Peyer's patch (tissue), 4 donors: ENCODE data around the gene FCSK. TPM values are rescaled to one million over a fixed set of nuclear protein-coding genes. Genes with fewer than 3 reads are reported as not detected.

Experiments
- DNase-seq, 3 donors: peaks; one replicate each; pipeline ENCODE4 v3.0.0-alpha.2; 2017 to 2019
- H3K27ac ChIP-seq, 4 donors: fragments of 200-600 bp; sonication (generic); one replicate each; pipeline ENCODE4 v1.5.1; 2016 to 2019
- H3K27me3 ChIP-seq, 2 donors: fragments of 200-600 bp; sonication (generic); one replicate each; pipeline ENCODE4 v1.5.1; 2019
- H3K36me3 ChIP-seq, 3 donors: fragments of 200-600 bp; sonication (generic); one replicate each; pipeline ENCODE4 v1.5.1; 2016 to 2019
- H3K4me1 ChIP-seq, 4 donors: fragments of 200-600 bp; sonication (generic); one replicate each; pipeline ENCODE4 v1.5.1; 2016 to 2019
- H3K4me3 ChIP-seq, 4 donors: fragments of 200-600 bp; sonication (generic); 1 replicate in 3 of 4; 2 replicates in 1 of 4; pipeline ENCODE4 v1.5.1; 2016 to 2019; ENCODE audit warnings: mild to moderate bottlenecking in 1 of 4
- H3K9me3 ChIP-seq, 4 donors: fragments of 200-600 bp; sonication (generic); one replicate each; pipeline ENCODE4 v1.5.1; 2016 to 2019; ENCODE audit warnings: mild to moderate bottlenecking in 1 of 4
- POLR2A ChIP-seq, 2 donors: fragments of 450-650 bp; IDR thresholded peaks; one replicate each; pipeline ENCODE4 v1.5.1; 2017; ENCODE audit warnings: antibody characterized with exemption in 2 of 2, mild to moderate bottlenecking in 2 of 2, moderate library complexity in 2 of 2
- total RNA-seq, 4 donors: library from RNA; depleted of rRNA; stranded (reverse); fragments of >200 nt; gene quantifications; one replicate each; pipeline ENCODE4 v1.1.0, GENCODE V29; 2016
- TF ChIP-seq, protein P1 (sequence below), 6 experiments: fragments of 450-650 bp in 4 of 6; fragments of 200-600 bp in 2 of 6; sonication (generic) in 1 of 6; IDR thresholded peaks; one replicate each; pipeline ENCODE4 v1.5.1; 2017 to 2019; ENCODE audit warnings: antibody characterized with exemption in 6 of 6, mild to moderate bottlenecking in 3 of 6, moderate library complexity in 1 of 6

The FCSK gene
- total RNA-seq, 4 donors from 2014 or later, result 32.2 to 127 (median 52.9) TPM

DNA sequence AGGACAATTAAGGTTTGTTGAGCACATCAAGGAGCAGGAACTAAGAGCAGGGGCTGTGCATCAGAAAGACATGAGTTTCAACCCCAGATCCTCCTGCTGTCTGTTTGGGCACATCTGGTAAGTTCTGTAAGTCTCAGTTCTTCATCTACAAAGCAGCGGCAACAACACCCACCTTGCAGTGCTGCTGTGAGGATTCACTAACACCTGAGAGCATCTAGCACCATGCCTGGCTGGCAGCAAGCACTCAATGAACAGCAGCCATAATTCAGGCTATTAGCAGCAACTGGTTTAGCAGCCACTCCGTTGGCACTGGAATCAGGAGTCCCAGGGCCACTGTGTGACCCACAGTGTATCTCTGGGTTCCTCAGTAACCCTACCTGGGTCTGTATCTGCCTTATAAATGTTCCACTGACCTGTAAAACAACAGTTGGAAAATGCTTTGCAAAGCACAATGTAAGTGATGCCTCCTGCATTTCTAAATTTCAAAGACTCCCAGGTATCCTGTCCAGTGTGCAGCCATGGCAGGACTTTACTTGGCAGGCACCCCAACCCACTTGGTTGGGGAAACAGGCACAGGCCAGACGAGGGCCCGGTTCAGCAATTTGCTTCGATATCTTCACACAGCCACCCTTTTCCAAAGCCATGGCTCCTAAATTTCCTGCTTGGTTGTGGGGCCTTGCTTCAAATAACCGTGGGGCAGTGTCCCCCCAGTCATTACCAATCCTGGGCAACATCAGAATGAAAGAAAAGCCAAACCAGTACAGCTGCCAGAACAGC, 19.7 kb upstream of the FCSK start:
- Histone ChIP-seq H3K4me1 (peaks cover 3 to 70% (median 44%) of the 10 kb centered on the region in 4 donors), H3K27me3 (no peaks in the 10 kb centered on the region), H3K36me3 (no peaks in the 10 kb centered on the region), H3K27ac (no peak overlapping the region), H3K9me3 (no peaks in the 10 kb centered on the region), H3K4me3 (no peak overlapping the region)
- no peak for DNase-seq
- TF ChIP-seq, protein P1, sequence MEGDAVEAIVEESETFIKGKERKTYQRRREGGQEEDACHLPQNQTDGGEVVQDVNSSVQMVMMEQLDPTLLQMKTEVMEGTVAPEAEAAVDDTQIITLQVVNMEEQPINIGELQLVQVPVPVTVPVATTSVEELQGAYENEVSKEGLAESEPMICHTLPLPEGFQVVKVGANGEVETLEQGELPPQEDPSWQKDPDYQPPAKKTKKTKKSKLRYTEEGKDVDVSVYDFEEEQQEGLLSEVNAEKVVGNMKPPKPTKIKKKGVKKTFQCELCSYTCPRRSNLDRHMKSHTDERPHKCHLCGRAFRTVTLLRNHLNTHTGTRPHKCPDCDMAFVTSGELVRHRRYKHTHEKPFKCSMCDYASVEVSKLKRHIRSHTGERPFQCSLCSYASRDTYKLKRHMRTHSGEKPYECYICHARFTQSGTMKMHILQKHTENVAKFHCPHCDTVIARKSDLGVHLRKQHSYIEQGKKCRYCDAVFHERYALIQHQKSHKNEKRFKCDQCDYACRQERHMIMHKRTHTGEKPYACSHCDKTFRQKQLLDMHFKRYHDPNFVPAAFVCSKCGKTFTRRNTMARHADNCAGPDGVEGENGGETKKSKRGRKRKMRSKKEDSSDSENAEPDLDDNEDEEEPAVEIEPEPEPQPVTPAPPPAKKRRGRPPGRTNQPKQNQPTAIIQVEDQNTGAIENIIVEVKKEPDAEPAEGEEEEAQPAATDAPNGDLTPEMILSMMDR (IDR thresholded peaks at IDR 0.05), result no peak
- no peak for TF ChIP-seq POLR2A (IDR thresholded peaks at IDR 0.05)

DNA sequence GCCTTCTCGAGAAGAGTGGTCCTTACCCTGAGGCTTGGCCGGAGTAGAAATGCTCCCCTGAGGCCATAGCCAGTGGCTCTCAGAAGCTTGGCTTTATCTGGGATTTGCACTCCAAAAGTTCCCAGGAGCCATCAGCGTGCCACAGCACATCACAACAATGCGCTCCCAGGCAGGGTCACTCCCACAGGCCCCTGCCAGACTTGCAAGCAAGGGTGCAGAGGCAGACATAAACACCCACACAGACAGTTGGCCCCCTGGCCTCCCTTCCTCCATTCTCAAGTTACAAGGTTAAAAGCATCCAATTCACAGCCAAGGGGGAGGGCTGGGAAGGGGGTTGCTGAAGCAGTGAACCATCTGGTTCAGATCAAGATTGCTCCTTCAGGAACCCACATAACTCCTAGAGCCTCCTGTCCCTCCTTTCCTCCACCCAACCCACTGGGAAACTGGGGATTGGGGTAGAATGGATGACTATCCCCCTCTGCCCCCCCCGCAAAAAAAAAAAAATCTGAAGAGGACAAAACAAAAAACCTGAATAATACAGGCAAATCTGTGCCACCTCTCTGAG, 17.3 kb upstream of the FCSK start:
- H3K4me3 ChIP-seq, result peak overlapping the region in 1 of 4 donors; percentile 97
- H3K9me3 ChIP-seq, result no peaks in the 10 kb centered on the region
- no peak for DNase-seq
- H3K27me3 ChIP-seq, result no peaks in the 10 kb centered on the region
- no peak for TF ChIP-seq POLR2A (IDR thresholded peaks at IDR 0.05)
- TF ChIP-seq, protein P1 (IDR thresholded peaks at IDR 0.05), result no peak
- H3K27ac ChIP-seq, result peak overlapping the region in 1 of 4 donors; percentile 75
- peaks cover 0 to 51% (median 24%) of the 10 kb centered on the region in 4 donors for H3K4me1 ChIP-seq
- H3K36me3 ChIP-seq, result no peaks in the 10 kb centered on the region

DNA sequence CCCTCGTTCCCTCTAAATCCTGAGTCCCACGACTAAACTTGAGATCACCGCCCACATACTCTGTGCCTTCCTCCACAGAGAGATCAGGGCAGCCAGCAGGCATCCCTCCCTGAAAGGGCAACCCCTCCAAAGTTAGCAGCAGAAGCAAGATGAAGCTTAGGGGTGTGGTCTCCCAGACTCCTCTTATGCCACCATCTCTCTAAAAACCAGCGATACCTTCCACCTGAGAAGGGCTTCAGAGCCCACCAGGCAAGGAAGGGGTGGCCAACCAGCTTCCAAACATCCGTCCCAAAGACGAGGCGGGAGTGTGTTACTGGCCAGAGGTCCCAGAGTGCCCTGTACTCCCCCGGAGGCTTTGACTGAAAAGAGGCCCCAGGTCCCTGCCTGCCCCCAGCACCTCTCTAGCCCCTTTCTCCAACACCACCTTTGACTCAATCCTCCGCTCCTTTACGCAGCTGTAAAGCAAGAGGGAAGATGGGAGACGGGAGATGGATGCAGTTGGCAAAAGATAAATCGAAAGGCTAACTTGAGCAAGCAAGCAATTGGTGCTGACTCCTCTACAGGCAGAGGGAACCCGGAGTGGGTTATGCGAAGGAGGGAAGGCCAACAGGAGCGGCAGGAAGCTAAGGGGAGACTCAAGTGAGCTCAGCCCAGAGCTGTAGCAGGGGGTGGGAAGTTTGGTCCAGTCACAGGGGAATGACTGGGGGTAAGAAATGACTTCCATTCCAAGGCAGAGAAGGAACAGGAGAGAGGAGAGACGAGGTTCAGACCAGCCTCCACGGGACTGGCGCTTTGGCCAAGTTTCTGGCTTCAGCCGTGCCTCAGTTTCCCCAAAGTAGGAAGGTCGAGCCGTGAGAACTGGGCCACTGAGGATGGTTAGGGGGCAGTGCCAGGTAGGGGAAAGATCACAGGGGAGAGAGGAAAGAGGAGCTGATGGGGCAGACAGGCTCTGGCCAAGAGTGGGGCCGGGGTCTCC, 16.5 kb upstream of the FCSK start:
- Histone ChIP-seq H3K9me3 (no peaks in the 10 kb centered on the region), H3K27me3 (no peaks in the 10 kb centered on the region), H3K36me3 (no peaks in the 10 kb centered on the region), H3K27ac (peak overlapping the region; percentile 45 to 84 (median 68)), H3K4me3 (peak overlapping the region; percentile 70 to 97 (median 80)), H3K4me1 (peaks cover 0 to 43% (median 18%) of the 10 kb centered on the region in 4 donors)
- no peak for TF ChIP-seq POLR2A (IDR thresholded peaks at IDR 0.05)
- TF ChIP-seq, protein P1 (IDR thresholded peaks at IDR 0.05), result no peak
- DNase-seq, result no peak

DNA sequence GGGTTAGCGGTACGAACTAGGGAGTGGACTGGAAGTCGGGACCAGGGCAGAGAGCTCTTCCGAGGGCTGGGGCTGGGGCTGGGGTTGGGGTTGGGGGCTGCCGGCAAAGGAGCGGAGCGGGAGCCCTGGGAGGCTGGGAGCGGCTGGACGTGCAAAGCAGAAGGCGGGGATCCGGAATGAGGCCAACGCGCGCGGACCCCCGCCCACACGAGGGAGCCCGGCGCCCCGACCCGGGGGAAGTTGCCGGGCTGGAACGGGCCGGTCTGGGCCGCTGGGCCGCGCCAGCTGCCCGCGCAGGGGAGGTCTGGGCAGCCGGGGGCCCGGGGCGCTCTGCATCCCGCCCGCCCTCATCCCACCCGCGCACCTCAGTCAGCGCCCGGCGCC, 15.8 kb upstream of the FCSK start:
- DNase-seq, result peak in 1 of 3 donors; percentile 58
- H3K4me1 ChIP-seq, result peaks cover 0 to 36% (median 11%) of the 10 kb centered on the region in 4 donors

More for the DNA sequence above, 15.8 kb upstream of the FCSK start:
- TF ChIP-seq, protein P1 (IDR thresholded peaks at IDR 0.05), result no peak
- TF ChIP-seq POLR2A (IDR thresholded peaks at IDR 0.05), result no peak
- Histone ChIP-seq H3K36me3 (no peaks in the 10 kb centered on the region), H3K9me3 (no peaks in the 10 kb centered on the region), H3K4me3 (peak overlapping the region; percentile 70 to 97 (median 80)), H3K27me3 (no peaks in the 10 kb centered on the region), H3K27ac (peak overlapping the region; percentile 45 to 84 (median 68))
